ENCODE measurements around the gene MYO15A.

- TF ChIP-seq CTCF (IDR thresholded peaks at IDR 0.05; ENCODE audit: borderline replicate concordance, extremely low read depth, low read length, poor library complexity, severe bottlenecking) (no peak), EZH2 (IDR thresholded peaks at IDR 0.05; ENCODE audit: borderline replicate concordance, low read depth, low read length, severe bottlenecking) (no peak)
Measured at GRCh38 chr17:18146980-18147379, 38.4 kb downstream of the MYO15A start.
